Left ventricle myocardium inferior (tissue), 1 donor: ENCODE data around the gene ETFBKMT. TPM values are rescaled to one million over a fixed set of nuclear protein-coding genes. Genes with fewer than 3 reads are reported as not detected.
A peak's percentile ranks its signal among the peaks of the same experiment; 100 is the strongest.

ENCODE experiments used
- DNase-seq: peaks from one replicate; pipeline ENCODE4 v3.0.0-alpha.2; 2020
- H3K27ac ChIP-seq: fragments of 200-600 bp; replicated peaks from 2 replicates; pipeline ENCODE4 v1.8.0; 2021
- H3K27me3 ChIP-seq: fragments of 200-600 bp; 2 replicates; pipeline ENCODE4 v1.8.0; 2021; ENCODE audit warnings: low read depth
- H3K36me3 ChIP-seq: fragments of 200-600 bp; 2 replicates; pipeline ENCODE4 v1.8.0; 2021
- H3K4me1 ChIP-seq: fragments of 200-600 bp; 2 replicates; pipeline ENCODE4 v1.8.0; 2021
- H3K4me3 ChIP-seq: fragments of 200-600 bp; 2 replicates; pipeline ENCODE4 v1.8.0; 2021; ENCODE audit warnings: mild to moderate bottlenecking, moderate library complexity
- H3K9me3 ChIP-seq: fragments of 200-600 bp; replicated peaks from 2 replicates; pipeline ENCODE4 v1.8.0; 2021
- intact Hi-C: fragments of 100-400 bp; cut with micrococcal nuclease; formaldehyde crosslinking; loops from one replicate; pipeline ENCODE4 v1.11.0; 2022
- total RNA-seq: library from RNA; stranded (reverse); fragmentation: NEBNext Ultra II Directional; extraction: Animal tissue kit (Norgen Biotek cat#: 25700); gene quantifications from one replicate; pipeline ENCODE4 v1.2.1, GENCODE V29; 2021
- TF ChIP-seq, protein P1 (sequence below): fragments of 200-600 bp; IDR thresholded peaks from 2 replicates; pipeline ENCODE4 v1.8.0; 2021; ENCODE audit warnings: antibody characterized with exemption, mild to moderate bottlenecking, borderline replicate concordance
- donor health status: DM: no; HTN: yes; CAD: no; lungs with severe emphysema.

ETFBKMT gene
- total RNA-seq, 1 donor from 2014 or later: 6.6 TPM

DNA sequence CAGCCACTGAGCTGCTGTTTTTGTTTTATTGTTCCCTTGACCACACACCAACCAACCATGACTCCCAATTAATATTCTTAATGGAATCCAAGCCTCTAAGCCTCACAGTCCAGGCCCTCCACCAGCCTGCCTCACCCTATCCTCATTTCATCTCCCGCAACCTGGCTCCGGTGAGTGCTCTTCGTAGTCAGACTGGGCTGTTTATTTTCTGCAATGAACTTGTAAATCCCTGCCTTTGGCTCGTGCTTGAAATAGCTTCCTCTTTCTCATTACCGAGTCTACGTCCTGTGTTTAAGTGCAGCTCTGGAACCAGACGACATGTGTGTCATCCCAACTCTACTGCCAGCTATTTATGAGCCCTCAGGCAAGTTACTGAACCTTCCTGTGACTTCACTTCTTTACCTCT lies 12.4 kb upstream of the ETFBKMT start:
- H3K9me3 ChIP-seq: no peaks in the 10 kb centered on the region
- DNase-seq: no peak
- H3K27ac ChIP-seq: no peak overlapping the region
- H3K4me1 ChIP-seq: peaks cover 5% of the 10 kb centered on the region
- TF ChIP-seq, protein P1, sequence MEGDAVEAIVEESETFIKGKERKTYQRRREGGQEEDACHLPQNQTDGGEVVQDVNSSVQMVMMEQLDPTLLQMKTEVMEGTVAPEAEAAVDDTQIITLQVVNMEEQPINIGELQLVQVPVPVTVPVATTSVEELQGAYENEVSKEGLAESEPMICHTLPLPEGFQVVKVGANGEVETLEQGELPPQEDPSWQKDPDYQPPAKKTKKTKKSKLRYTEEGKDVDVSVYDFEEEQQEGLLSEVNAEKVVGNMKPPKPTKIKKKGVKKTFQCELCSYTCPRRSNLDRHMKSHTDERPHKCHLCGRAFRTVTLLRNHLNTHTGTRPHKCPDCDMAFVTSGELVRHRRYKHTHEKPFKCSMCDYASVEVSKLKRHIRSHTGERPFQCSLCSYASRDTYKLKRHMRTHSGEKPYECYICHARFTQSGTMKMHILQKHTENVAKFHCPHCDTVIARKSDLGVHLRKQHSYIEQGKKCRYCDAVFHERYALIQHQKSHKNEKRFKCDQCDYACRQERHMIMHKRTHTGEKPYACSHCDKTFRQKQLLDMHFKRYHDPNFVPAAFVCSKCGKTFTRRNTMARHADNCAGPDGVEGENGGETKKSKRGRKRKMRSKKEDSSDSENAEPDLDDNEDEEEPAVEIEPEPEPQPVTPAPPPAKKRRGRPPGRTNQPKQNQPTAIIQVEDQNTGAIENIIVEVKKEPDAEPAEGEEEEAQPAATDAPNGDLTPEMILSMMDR: no peak
- no peaks in the 10 kb centered on the region for H3K36me3 ChIP-seq
- H3K27me3 ChIP-seq: no peaks in the 10 kb centered on the region
- no peak overlapping the region for H3K4me3 ChIP-seq
- intact Hi-C loops: no loop called here

DNA sequence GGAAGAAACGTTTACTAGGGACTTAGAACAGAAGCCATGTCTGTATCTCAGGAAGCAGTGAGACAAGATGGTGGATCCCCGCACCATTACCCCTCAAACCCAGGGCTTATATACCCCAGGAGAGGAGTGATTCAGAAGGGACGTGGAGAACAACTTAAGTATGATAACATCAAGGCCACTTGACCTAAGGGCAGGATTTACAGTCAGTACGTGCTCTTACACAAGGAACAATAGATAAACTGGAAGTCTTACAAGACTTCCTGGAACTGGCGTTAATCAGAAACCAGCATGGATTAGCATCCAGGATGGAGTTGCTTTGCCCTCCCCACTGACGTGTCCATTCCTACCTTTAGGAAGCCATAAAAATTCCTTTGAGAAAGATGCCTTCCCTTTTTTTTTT lies 8.6 kb upstream of the ETFBKMT start:
- no peaks in the 10 kb centered on the region for H3K36me3 ChIP-seq
- H3K4me3 ChIP-seq: no peak overlapping the region
- peaks cover 17% of the 10 kb centered on the region for H3K4me1 ChIP-seq
- no peaks in the 10 kb centered on the region for H3K27me3 ChIP-seq
- peak overlapping the region; percentile 19 for H3K27ac ChIP-seq
- H3K9me3 ChIP-seq: no peaks in the 10 kb centered on the region
- no peak for DNase-seq
- intact Hi-C loops: loop anchor here (10.0 kb wide), 1 partner anchor 654 kb away; no protein-coding TSS in a partner anchor
- TF ChIP-seq, protein P1: no peak

DNA sequence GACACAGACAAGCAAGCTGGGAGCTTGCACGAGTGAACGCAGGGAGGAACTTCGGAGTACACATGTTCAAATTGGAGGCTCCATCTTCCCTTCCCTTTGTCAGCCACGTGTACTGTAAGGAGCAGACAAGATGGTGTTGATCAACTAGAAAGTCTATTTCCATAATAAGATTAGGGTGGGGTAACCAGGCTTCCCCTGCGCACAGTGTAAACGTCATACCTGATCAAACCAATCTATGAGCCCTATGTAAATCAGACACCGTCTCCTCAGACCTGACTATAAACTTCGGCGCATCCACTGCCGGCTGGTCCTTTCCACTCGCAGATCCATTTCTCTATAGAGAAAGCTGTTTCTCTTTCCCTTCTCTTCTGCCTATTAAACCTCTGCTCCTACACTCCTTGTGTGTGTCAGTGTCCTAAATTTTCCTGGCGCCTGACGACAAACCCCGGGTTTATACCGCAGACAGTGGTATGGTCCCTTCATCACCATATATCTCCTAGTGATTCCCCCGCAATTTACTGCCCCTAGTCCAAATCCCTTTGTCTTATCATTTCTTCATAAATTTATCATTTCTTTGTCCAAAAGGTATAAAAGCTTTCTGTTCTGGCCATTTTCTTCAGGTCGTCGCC lies 7.5 kb upstream of the ETFBKMT start:
- DNase-seq: no peak
- Histone ChIP-seq H3K27ac (no peak overlapping the region), H3K27me3 (no peaks in the 10 kb centered on the region), H3K36me3 (no peaks in the 10 kb centered on the region), H3K9me3 (no peaks in the 10 kb centered on the region), H3K4me1 (peaks cover 17% of the 10 kb centered on the region), H3K4me3 (no peak overlapping the region)
- intact Hi-C loops: loop anchor here (10.0 kb wide), 1 partner anchor 653 kb away; no protein-coding TSS in a partner anchor
- TF ChIP-seq, protein P1: no peak

DNA sequence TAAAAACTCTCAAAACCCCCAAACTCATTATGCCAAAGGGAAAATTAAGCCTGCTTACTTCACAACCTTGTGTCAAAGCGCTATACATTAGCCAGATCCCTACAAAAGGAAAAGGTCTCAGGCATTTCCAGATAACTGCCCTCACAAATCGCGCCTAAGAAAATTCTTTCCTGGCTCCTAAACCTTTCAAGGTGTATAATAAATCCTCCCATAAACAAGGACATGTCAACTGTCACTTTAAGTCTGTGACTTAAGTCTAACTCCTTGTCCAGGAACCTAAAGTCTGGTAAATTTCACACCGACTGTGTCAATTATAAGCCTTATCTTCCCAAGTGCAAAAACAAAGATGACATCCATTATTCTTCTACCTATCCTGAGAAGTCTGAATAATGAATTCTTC lies 4.3 kb upstream of the ETFBKMT start:
- H3K27me3 ChIP-seq: no peaks in the 10 kb centered on the region
- intact Hi-C loops: loop anchor here (10.0 kb wide), 1 partner anchor 650 kb away; no protein-coding TSS in a partner anchor
- no peak for DNase-seq
- H3K27ac ChIP-seq: no peak overlapping the region
- H3K4me3 ChIP-seq: no peak overlapping the region
- no peaks in the 10 kb centered on the region for H3K36me3 ChIP-seq
- H3K9me3 ChIP-seq: no peaks in the 10 kb centered on the region
- TF ChIP-seq, protein P1: no peak
- H3K4me1 ChIP-seq: peaks cover 34% of the 10 kb centered on the region

DNA sequence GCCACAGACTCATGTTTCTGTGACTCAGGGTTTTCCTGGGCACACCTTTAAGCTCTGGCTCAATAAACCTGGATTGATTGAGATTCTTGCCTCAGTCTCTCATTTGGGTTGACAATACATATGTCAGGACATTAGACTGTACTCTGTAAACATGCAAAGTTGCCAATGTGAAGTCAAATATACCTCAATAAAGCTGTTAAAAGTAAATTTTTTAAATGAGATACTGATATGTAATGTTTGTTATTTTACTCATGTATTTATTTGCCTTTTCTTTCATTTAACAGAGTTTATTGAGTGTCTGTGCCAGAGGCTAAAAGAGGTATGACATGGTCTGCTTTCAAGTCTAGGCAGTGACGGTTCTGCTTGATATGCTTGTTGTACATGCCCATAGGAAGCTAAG lies 3.7 kb upstream of the ETFBKMT start:
- Histone ChIP-seq H3K27me3 (no peaks in the 10 kb centered on the region), H3K4me1 (peaks cover 37% of the 10 kb centered on the region), H3K27ac (no peak overlapping the region), H3K36me3 (no peaks in the 10 kb centered on the region), H3K9me3 (no peaks in the 10 kb centered on the region), H3K4me3 (no peak overlapping the region)
- TF ChIP-seq, protein P1: no peak
- DNase-seq: no peak
- intact Hi-C loops: loop anchor here (10.0 kb wide), 1 partner anchor 649 kb away; no protein-coding TSS in a partner anchor
